Measurements from ENCODE around the gene LTB4R2. TPM values are rescaled to one million over a fixed set of nuclear protein-coding genes. Genes with fewer than 3 reads are reported as not detected.

The LTB4R2 gene
- total and polyA plus RNA-seq, 2 donors = 5.5 to 6.5 TPM

GRCh38 chr14:24272467-24272866, 37.5 kb upstream of the LTB4R2 start:
- H3K36me3 ChIP-seq (ENCODE audit: control insufficient read depth in 2 of 2, insufficient read depth in 2 of 2, low read length in 1 of 2) = peaks cover 5 to 9% of the 10 kb centered on the region in 2 donors
- no peak overlapping the region for H3K27ac ChIP-seq (ENCODE audit: low read depth in 1 of 2, low read length in 1 of 2)
- H3K9me3 ChIP-seq (ENCODE audit: control insufficient read depth in 2 of 2, insufficient read depth in 1 of 2, low read length in 1 of 2) = no peaks in the 10 kb centered on the region
- H3K4me3 ChIP-seq (ENCODE audit: low read length in 2 of 2) = no peak overlapping the region
- no peak for DNase-seq (ENCODE audit: low read depth in 6 of 9, low spot score in 9 of 9)
- peaks cover 11 to 27% of the 10 kb centered on the region in 2 donors for H3K4me1 ChIP-seq (ENCODE audit: control insufficient read depth in 2 of 2, insufficient read depth in 2 of 2, low read length in 2 of 2)
- H3K27me3 ChIP-seq (ENCODE audit: control insufficient read depth in 2 of 2, insufficient read depth in 1 of 2, low read length in 1 of 2) = no peaks in the 10 kb centered on the region
- WGBS = 96% methylated on average over 2 of the region's 2 CpGs

- Histone ChIP-seq H3K36me3 (ENCODE audit: control insufficient read depth in 2 of 2, insufficient read depth in 2 of 2, low read length in 1 of 2) (peaks cover 5 to 6% of the 10 kb centered on the region in 2 donors), H3K27ac (ENCODE audit: low read depth in 1 of 2, low read length in 1 of 2) (no peak overlapping the region), H3K9me3 (ENCODE audit: control insufficient read depth in 2 of 2, insufficient read depth in 1 of 2, low read length in 1 of 2) (no peaks in the 10 kb centered on the region), H3K27me3 (ENCODE audit: control insufficient read depth in 2 of 2, insufficient read depth in 1 of 2, low read length in 1 of 2) (no peaks in the 10 kb centered on the region), H3K4me1 (ENCODE audit: control insufficient read depth in 2 of 2, insufficient read depth in 2 of 2, low read length in 2 of 2) (peaks cover 11 to 30% of the 10 kb centered on the region in 2 donors), H3K4me3 (ENCODE audit: low read length in 2 of 2) (no peak overlapping the region)
- no peak for DNase-seq (ENCODE audit: low read depth in 6 of 9, low spot score in 9 of 9)
- 84% methylated on average over 3 of the region's 3 CpGs for WGBS
Observed at GRCh38 chr14:24273422-24273998, 36.4 kb upstream of the LTB4R2 start.

DNA sequence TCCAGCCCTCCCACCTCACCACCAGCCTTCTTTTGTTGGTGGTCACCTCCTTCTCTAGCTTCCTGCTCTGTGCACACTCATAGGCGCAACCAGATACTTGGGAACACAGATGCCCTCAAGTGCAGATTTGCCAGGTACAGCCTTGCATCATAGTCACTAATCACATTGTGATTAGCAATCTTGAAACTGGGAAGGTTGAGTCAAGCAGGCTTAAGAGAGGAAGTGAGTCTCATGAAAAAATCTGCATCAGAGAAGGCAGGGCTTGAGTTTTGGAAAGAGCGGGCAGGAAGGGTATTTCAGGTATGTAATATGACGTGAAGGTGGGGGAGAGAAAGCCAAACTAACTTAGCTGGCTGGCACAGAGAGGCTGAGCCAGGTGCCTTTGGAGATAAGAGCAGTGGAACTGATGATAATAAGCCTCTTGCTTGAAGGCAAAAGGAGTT, 35.8 kb upstream of the LTB4R2 start:
- 91% methylated on average over 3 of the region's 3 CpGs for WGBS
- Histone ChIP-seq H3K9me3 (ENCODE audit: control insufficient read depth in 2 of 2, insufficient read depth in 1 of 2, low read length in 1 of 2) (no peaks in the 10 kb centered on the region), H3K27me3 (ENCODE audit: control insufficient read depth in 2 of 2, insufficient read depth in 1 of 2, low read length in 1 of 2) (no peaks in the 10 kb centered on the region), H3K4me1 (ENCODE audit: control insufficient read depth in 2 of 2, insufficient read depth in 2 of 2, low read length in 2 of 2) (peaks cover 11 to 35% of the 10 kb centered on the region in 2 donors), H3K4me3 (ENCODE audit: low read length in 2 of 2) (no peak overlapping the region), H3K36me3 (ENCODE audit: control insufficient read depth in 2 of 2, insufficient read depth in 2 of 2, low read length in 1 of 2) (peaks cover 1 to 3% of the 10 kb centered on the region in 2 donors), H3K27ac (ENCODE audit: low read depth in 1 of 2, low read length in 1 of 2) (peak overlapping the region; percentile 56 to 62)
- peak in 2 of 9 donors; percentile 24 to 52 for DNase-seq (ENCODE audit: low read depth in 6 of 9, low spot score in 9 of 9)

GRCh38 chr14:24277071-24277470, 32.9 kb upstream of the LTB4R2 start:
- WGBS = 97% methylated on average over 6 of the region's 6 CpGs
- peaks cover under 1 to 30% of the 10 kb centered on the region in 2 donors for H3K4me1 ChIP-seq (ENCODE audit: control insufficient read depth in 2 of 2, insufficient read depth in 2 of 2, low read length in 2 of 2)
- no peak for DNase-seq (ENCODE audit: low read depth in 6 of 9, low spot score in 9 of 9)
- no peaks in the 10 kb centered on the region for H3K9me3 ChIP-seq (ENCODE audit: control insufficient read depth in 2 of 2, insufficient read depth in 1 of 2, low read length in 1 of 2)
- no peak overlapping the region for H3K27ac ChIP-seq (ENCODE audit: low read depth in 1 of 2, low read length in 1 of 2)
- no peaks in the 10 kb centered on the region for H3K27me3 ChIP-seq (ENCODE audit: control insufficient read depth in 2 of 2, insufficient read depth in 1 of 2, low read length in 1 of 2)
- no peak overlapping the region for H3K4me3 ChIP-seq (ENCODE audit: low read length in 2 of 2)
- no peaks in the 10 kb centered on the region for H3K36me3 ChIP-seq (ENCODE audit: control insufficient read depth in 2 of 2, insufficient read depth in 2 of 2, low read length in 1 of 2)

- DNase-seq (ENCODE audit: low read depth in 6 of 9, low spot score in 9 of 9) = no peak
- Histone ChIP-seq H3K9me3 (ENCODE audit: control insufficient read depth in 2 of 2, insufficient read depth in 1 of 2, low read length in 1 of 2) (no peaks in the 10 kb centered on the region), H3K27me3 (ENCODE audit: control insufficient read depth in 2 of 2, insufficient read depth in 1 of 2, low read length in 1 of 2) (no peaks in the 10 kb centered on the region), H3K36me3 (ENCODE audit: control insufficient read depth in 2 of 2, insufficient read depth in 2 of 2, low read length in 1 of 2) (no peaks in the 10 kb centered on the region), H3K4me1 (ENCODE audit: control insufficient read depth in 2 of 2, insufficient read depth in 2 of 2, low read length in 2 of 2) (peaks cover 0 to 26% of the 10 kb centered on the region in 2 donors), H3K4me3 (ENCODE audit: low read length in 2 of 2) (no peak overlapping the region), H3K27ac (ENCODE audit: low read depth in 1 of 2, low read length in 1 of 2) (no peak overlapping the region)
- 68% methylated on average over 11 of the region's 11 CpGs for WGBS
Observed at GRCh38 chr14:24277606-24278321, 32.2 kb upstream of the LTB4R2 start.

DNA sequence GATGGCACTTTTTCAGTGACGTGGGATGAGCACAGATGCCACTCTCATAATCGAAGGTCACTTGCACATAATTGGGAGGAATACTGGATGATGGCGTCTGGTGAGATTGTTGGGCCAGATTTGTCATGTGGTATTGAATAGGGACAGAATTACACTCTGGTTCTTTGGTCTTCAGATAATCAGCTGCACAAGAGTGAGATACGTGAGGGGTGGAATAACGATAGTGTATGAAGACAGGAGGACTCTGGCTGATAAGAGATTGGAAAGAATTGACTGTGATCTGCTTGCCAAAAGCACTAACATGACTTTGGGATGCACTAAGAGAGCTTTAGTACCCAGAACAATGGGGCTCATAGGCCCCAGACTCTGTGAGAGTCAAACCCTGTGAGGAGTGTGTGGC, 31.5 kb upstream of the LTB4R2 start:
- Histone ChIP-seq H3K27me3 (ENCODE audit: control insufficient read depth in 2 of 2, insufficient read depth in 1 of 2, low read length in 1 of 2) (no peaks in the 10 kb centered on the region), H3K36me3 (ENCODE audit: control insufficient read depth in 2 of 2, insufficient read depth in 2 of 2, low read length in 1 of 2) (no peaks in the 10 kb centered on the region), H3K4me3 (ENCODE audit: low read length in 2 of 2) (no peak overlapping the region), H3K4me1 (ENCODE audit: control insufficient read depth in 2 of 2, insufficient read depth in 2 of 2, low read length in 2 of 2) (peaks cover 0 to 26% of the 10 kb centered on the region in 2 donors), H3K27ac (ENCODE audit: low read depth in 1 of 2, low read length in 1 of 2) (no peak overlapping the region), H3K9me3 (ENCODE audit: control insufficient read depth in 2 of 2, insufficient read depth in 1 of 2, low read length in 1 of 2) (no peaks in the 10 kb centered on the region)
- WGBS = 98% methylated on average over 5 of the region's 5 CpGs
- no peak for DNase-seq (ENCODE audit: low read depth in 6 of 9, low spot score in 9 of 9)

GRCh38 chr14:24279301-24280186, 30.4 kb upstream of the LTB4R2 start:
- peak in 1 of 9 donors; percentile 35 for DNase-seq (ENCODE audit: low read depth in 6 of 9, low spot score in 9 of 9)
- Histone ChIP-seq H3K36me3 (ENCODE audit: control insufficient read depth in 2 of 2, insufficient read depth in 2 of 2, low read length in 1 of 2) (no peaks in the 10 kb centered on the region), H3K27ac (ENCODE audit: low read depth in 1 of 2, low read length in 1 of 2) (no peak overlapping the region), H3K4me3 (ENCODE audit: low read length in 2 of 2) (no peak overlapping the region), H3K4me1 (ENCODE audit: control insufficient read depth in 2 of 2, insufficient read depth in 2 of 2, low read length in 2 of 2) (peaks cover 0 to 17% of the 10 kb centered on the region in 2 donors), H3K27me3 (ENCODE audit: control insufficient read depth in 2 of 2, insufficient read depth in 1 of 2, low read length in 1 of 2) (no peaks in the 10 kb centered on the region), H3K9me3 (ENCODE audit: control insufficient read depth in 2 of 2, insufficient read depth in 1 of 2, low read length in 1 of 2) (no peaks in the 10 kb centered on the region)
- 76% methylated on average over 11 of the region's 11 CpGs for WGBS

GRCh38 chr14:24280797-24281460, 29.0 kb upstream of the LTB4R2 start:
- H3K4me1 ChIP-seq (ENCODE audit: control insufficient read depth in 2 of 2, insufficient read depth in 2 of 2, low read length in 2 of 2) = peaks cover 0 to 17% of the 10 kb centered on the region in 2 donors
- no peak overlapping the region for H3K4me3 ChIP-seq (ENCODE audit: low read length in 2 of 2)
- H3K36me3 ChIP-seq (ENCODE audit: control insufficient read depth in 2 of 2, insufficient read depth in 2 of 2, low read length in 1 of 2) = no peaks in the 10 kb centered on the region
- no peak for DNase-seq (ENCODE audit: low read depth in 6 of 9, low spot score in 9 of 9)
- no peaks in the 10 kb centered on the region for H3K9me3 ChIP-seq (ENCODE audit: control insufficient read depth in 2 of 2, insufficient read depth in 1 of 2, low read length in 1 of 2)
- H3K27me3 ChIP-seq (ENCODE audit: control insufficient read depth in 2 of 2, insufficient read depth in 1 of 2, low read length in 1 of 2) = no peaks in the 10 kb centered on the region
- no peak overlapping the region for H3K27ac ChIP-seq (ENCODE audit: low read depth in 1 of 2, low read length in 1 of 2)
- WGBS = 98% methylated on average over 6 of the region's 6 CpGs
